Measurements from ENCODE around the gene MTUS2.

GRCh38 chr13:28778308-28779215, 41.6 kb upstream of the MTUS2 start:
- TF ChIP-seq CTCF (IDR thresholded peaks at IDR 0.05; ENCODE audit: low read depth, low read length, poor library complexity, severe bottlenecking) (no peak), EZH2phosphoT487 (IDR thresholded peaks at IDR 0.05; ENCODE audit: borderline replicate concordance, low read length) (no peak)

All from DOHH2 (cell line).